Lower leg skin (tissue), 3 donors: ENCODE measurements around the gene EPG5.
"Not testable (repeated sequence)": the region's sequence is repeated elsewhere in the genome, so short reads cannot be mapped to it uniquely, and the experiment has no call there.

Experiments
- POLR2A ChIP-seq, 2 donors: fragments of 450-650 bp; IDR thresholded peaks; one replicate each; pipeline ENCODE4 v1.6.1; 2016 to 2017; ENCODE audit warnings: antibody characterized with exemption in 2 of 2, mild to moderate bottlenecking in 1 of 2, moderate library complexity in 1 of 2
- TF ChIP-seq, protein P1 (sequence below), 3 donors: fragments of 450-650 bp; IDR thresholded peaks; one replicate each; pipeline ENCODE4 v1.5.1; 2016; ENCODE audit warnings: antibody characterized with exemption in 3 of 3, mild to moderate bottlenecking in 3 of 3, moderate library complexity in 2 of 3

DNA sequence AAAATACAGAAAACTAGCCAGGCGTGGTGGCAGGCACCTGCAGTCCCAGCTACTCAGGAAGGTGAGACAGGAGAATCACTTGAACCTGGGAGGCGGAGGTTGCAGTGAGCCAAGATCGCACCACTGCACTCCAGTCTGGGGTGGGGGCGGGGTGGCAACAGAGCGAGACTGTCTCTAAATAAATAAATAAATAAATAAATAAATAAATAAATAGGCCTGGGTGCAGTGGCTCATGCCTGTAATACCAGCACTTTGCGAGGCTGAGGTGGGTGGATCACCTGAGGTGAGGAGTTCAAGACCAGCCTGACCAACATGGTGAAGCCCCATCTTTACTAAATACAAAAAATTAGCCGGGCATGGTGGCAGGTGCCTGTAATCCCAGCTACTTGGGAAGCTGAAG is 7.6 kb downstream of the EPG5 start:
- TF ChIP-seq, protein P1, sequence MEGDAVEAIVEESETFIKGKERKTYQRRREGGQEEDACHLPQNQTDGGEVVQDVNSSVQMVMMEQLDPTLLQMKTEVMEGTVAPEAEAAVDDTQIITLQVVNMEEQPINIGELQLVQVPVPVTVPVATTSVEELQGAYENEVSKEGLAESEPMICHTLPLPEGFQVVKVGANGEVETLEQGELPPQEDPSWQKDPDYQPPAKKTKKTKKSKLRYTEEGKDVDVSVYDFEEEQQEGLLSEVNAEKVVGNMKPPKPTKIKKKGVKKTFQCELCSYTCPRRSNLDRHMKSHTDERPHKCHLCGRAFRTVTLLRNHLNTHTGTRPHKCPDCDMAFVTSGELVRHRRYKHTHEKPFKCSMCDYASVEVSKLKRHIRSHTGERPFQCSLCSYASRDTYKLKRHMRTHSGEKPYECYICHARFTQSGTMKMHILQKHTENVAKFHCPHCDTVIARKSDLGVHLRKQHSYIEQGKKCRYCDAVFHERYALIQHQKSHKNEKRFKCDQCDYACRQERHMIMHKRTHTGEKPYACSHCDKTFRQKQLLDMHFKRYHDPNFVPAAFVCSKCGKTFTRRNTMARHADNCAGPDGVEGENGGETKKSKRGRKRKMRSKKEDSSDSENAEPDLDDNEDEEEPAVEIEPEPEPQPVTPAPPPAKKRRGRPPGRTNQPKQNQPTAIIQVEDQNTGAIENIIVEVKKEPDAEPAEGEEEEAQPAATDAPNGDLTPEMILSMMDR (IDR thresholded peaks at IDR 0.05): not testable (repeated sequence)
- not testable (repeated sequence) for TF ChIP-seq POLR2A (IDR thresholded peaks at IDR 0.05)
